HL-60/S4 treated with phorbol 12-myristate 13-acetate at 8.2 ng/mL for 4 days and 3 days (cell line): ENCODE data around the gene PRMT7.

Experiments
- in situ Hi-C: fragments of 300-500 bp; cut with MboI; formaldehyde crosslinking; loops from 2 replicates; pipeline ENCODE4 v1.15.0; 2022; ENCODE audit warnings: low sequenced_read_pairs

Gene PRMT7

GRCh38 chr16:68300734-68301459 lies 9.9 kb upstream of the PRMT7 start:
- in situ Hi-C loops: no loop called here

DNA sequence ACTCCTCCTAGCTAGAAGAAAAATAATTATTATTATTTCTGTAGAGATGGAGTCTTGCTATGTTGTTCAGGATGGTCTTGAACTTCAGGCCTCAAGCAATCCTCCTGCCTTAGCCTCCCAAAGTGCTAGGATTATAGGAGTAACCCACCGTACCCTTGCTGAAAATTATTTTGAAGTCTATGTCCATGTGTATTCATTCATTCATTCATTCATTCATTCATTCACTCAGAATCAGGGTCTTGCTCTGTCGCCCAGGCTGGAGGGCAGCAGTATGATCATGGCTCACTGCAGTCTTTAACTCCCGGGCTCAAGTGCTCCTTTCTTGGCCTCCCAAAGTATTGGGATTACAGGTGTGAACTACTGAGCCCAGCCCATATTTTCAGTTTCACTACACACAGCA lies 4.2 kb upstream of the PRMT7 start:
- in situ Hi-C loops: no loop called here

DNA sequence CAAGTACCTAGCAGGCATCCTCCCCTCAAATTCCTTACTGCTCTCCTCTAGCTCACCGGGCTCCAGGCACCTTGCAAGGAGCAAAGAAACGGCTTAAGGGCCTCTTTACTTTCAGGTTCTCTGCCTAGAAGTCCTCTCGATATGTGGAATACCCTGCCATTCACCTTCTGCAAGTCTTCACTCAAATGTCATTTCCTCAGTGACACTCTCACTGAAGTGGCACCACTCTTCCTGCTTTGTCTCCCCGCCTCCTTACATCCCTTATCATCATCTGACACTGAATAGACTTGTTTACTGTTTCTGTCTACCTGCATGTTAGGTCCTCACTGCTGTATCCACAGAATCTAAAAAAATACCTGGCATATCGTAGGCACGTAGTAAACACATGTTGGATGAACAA lies 1.0 kb upstream of the PRMT7 start:
- in situ Hi-C loops: no loop called here

- in situ Hi-C loops: no loop called here
Measured at GRCh38 chr16:68310437-68310773, 414 bp upstream of the PRMT7 start.

- in situ Hi-C loops: no loop called here
Measured at GRCh38 chr16:68313116-68313515, 2.3 kb downstream of the PRMT7 start.

DNA sequence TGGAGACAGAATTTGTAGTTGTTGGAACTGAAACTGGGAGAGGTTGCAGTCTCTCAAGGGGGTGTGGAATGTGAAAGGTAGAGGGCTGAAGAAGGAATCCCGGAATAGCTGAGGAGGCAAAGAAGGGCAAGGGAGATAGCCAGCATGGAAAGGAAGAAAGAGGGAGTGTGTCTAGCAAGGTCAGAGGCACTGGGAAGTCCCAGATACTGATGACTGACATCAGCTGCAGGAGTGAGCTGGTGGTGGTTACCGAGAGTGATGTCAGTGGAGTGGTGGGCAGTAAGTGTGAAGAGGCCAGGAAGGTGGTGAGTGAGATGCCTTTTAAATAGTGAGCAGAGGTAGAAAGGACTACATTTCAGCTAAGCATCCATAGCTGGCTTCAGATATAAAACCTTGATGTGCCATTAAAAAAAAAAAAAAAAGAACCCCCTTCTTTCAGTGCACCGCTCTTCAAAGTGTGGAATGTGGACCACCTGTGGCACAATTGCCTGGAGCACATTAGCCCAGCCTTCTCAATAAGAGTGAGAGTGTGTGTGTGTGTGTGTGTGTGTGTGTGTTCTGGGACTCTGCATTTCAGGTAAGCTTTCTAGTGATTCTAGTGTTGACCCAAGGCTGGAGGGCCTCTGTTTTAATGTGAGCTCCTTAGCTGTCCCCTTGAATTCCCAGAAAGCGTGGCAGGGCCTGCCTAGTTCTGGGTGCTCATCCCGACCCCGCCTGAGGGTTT lies 8.5 kb downstream of the PRMT7 start:
- in situ Hi-C loops: no loop called here

DNA sequence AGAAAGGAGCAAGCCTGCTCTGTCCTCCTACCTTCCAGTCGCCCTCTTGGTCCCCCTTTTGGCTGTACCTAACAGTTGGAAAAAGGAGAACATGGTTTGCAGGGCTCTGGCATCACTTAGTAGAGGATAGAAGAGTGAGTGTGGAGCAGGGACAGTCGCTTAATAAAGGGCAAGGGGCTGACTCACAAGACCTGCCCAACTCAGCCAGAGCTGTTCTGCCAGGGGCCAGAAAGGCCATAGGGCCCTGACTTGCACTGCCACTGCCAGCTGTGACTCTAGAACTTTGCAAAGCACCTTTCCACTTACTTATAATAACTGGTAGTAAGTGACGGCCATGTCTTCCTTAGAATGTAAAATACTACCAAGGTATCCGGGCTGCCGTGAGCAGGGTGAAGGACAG lies 13.5 kb downstream of the PRMT7 start:
- in situ Hi-C loops: loop anchor here (10.0 kb wide), 1 partner anchor 80 kb away; the partner anchor contains the start of gene PLA2G15

- in situ Hi-C loops: loop anchor here (10.0 kb wide), 1 partner anchor 80 kb away; the partner anchor contains the start of gene PLA2G15
Measured at GRCh38 chr16:68324780-68325357, 14.1 kb downstream of the PRMT7 start.

DNA sequence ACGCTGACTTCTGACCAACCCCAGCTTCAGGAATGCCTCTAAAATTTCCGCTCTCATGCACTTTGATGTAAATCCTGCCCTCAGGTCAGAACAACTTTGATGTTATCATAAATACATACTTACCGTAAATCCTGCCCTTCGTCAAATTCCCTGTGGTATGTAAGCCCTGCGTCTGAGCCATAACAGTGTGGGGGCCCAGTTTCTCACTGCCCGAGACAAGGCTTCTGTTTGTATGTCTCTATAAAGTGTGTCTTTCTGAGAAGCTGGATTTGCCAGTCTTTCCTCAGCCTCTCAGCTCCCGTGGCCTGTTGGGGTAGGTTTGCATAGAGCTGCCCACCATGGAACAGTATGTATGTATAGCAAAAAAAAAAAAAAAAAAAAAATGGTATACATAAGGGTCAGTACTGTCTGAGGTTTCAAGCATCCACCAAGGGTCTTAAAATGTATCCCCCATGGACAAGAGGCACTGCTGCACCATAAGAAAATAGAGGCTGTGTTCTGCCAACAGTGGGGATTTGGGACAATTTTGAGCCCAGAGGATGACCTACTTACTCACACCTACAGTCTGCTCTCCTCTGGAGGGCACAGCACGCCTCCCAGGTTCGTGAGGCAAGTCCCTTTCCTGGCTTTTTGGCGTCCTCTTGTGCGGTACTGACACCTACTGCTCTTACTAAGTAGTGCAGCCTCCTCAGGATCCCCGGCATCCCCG lies 17.5 kb downstream of the PRMT7 start:
- in situ Hi-C loops: loop anchor here (10.0 kb wide), 1 partner anchor 84 kb away; the partner anchor contains the start of gene PLA2G15

GRCh38 chr16:68328860-68329390 lies 18.1 kb downstream of the PRMT7 start:
- in situ Hi-C loops: loop anchor here (10.0 kb wide), 1 partner anchor 84 kb away; the partner anchor contains the start of gene PLA2G15

DNA sequence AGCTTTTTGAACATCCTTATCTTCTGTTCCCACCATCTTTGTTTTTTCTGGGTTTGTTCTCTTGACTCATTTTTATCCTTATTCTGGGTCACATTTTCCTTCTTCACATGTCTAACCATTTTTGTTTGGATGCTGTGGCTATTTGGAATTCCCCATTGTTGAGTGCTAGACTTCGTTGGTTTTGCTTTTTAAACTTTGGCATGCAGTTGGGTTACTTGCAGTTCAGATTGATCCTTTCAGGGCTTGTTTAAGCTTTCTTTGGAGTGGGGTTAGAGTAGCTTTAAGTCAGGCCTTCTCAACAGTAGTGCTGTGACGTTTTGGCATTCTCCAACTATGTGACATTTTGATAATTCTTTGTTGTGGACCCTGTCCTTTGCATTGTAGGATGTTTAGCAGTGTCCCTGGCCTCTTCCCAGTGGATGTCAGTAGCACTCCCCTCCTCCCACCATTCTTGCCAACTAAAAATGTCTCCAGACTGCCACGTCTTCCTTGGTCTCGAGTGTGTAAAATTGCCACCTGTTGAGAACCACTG lies 21.1 kb downstream of the PRMT7 start:
- in situ Hi-C loops: no loop called here

- in situ Hi-C loops: no loop called here
Measured at GRCh38 chr16:68332411-68333121, 21.7 kb downstream of the PRMT7 start.

GRCh38 chr16:68335175-68335574 lies 24.4 kb downstream of the PRMT7 start:
- in situ Hi-C loops: no loop called here

DNA sequence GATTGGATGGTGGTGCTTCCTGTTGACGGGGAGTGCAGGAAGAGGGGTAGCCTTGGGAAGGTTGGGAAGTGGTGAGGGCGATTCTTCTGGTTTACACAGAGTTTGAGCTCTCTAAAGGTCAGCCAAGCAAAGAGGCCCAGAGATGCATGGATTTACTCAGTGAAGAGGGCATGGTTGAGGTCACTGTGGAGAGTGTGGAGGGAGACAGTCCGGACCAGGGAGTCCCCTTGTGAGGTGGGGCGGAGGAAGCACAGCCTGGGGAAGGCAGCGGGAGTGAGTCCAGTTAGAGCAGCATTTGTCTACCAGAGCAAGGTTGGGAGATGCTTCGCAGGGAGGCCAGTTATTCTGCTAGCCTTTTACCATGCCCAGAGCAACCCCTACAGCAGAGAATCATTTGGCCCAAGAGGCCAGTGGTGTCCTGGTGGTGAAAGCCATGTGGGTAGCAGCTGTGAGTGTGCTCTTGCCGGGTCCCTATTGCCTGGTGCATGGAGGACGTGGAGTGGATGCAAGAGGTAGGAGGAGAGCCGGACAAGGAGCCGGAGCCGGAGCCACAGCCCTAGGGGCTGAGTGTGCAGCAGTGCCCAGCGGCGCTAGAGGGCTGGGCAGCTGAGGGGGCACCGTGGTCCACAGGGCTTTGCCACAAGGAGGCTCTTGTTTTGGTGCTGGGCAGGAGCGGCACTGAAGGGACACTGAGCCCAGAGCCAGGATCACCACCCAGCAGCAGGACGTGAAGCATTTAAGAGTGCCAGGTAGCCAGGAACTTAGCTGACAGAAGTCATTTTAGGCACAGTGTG lies 27.7 kb downstream of the PRMT7 start:
- in situ Hi-C loops: no loop called here

DNA sequence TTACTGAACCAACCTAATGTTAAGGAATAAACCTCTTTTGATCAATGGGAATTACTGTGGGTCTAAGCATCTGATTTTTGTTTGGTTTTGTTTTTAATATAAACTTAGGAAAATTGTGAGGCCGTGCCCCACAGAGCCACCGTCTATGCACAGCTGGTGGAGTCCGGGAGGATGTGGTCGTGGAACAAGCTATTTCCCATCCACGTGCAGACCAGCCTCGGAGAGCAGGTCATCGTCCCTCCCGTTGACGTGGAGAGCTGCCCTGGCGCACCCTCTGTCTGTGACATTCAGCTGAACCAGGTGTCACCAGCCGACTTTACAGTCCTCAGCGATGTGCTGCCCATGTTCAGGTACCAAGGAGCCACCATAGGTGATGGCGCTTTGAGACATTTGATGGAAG lies 28.4 kb downstream of the PRMT7 start:
- in situ Hi-C loops: no loop called here

DNA sequence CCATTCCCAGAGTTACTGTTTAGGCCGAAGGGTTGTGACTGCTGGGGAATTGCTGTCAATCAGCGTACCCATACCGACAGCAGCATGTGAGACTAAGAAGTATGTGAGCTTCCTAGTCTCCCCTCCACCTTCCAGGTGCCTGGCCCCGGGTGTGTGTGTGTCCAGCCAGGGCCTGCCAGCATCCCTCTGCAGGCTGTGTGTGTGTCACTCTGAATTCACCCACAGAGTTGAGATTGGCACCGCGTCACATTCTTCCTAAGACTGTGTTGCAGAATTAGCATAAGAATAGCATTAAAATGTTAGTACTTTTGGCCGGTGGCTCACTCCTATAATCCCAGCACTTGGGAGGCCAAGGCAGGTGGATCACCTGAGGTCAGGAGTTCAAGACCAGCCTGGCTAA lies 31.8 kb downstream of the PRMT7 start:
- in situ Hi-C loops: no loop called here

DNA sequence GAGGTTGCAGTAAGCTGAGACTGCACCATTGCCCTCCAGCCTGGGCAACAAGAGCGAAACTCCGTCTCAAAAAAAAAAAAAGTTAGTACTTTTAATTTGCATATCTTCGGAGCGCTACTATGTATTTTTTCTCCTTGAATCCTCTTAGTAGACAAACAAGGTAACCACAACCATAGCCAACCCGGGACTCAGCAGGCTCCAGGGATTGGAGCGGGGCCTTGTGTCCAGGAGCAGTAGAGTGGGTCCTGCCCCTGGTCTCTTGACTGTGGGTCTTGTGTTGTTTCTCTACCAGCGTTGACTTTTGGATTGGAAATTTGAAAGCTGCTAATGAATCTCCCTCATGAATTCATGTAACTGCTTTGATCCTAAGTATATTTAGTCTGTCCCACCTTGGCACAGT lies 32.3 kb downstream of the PRMT7 start:
- in situ Hi-C loops: no loop called here

GRCh38 chr16:68344252-68344651 lies 33.4 kb downstream of the PRMT7 start:
- in situ Hi-C loops: no loop called here

DNA sequence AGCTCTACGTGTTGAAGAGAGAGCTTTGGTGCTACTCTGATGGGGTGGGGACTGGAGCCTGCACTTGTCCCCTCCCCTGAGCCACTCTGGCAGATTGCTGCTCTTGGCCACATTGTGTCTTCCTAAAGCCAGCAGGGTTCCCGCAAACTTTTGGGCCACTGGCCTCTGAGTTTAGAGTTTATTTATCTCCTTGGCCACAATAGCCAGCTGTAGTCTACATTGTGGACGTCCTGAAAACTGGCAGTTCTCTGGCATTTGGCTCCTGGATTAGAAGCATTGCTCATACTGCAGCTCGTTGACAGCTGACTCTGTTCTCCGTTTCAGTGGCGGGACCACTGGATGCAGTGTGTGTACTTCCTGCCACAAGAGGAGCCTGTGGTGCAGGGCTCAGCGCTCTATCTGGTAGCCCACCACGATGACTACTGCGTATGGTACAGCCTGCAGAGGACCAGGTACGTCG lies 34.6 kb downstream of the PRMT7 start:
- in situ Hi-C loops: no loop called here
